HG02763 (cell line): Measurements from ENCODE around the gene DMC1.
"Not testable (repeated sequence)": the region's sequence is repeated elsewhere in the genome, so short reads cannot be mapped to it uniquely, and the experiment has no call there.

Experiments
- ATAC-seq: cut with Tn5 transposase; IDR thresholded peaks from one replicate; pipeline ENCODE4 v1.9.1; 2021; ENCODE audit warnings: mild to moderate bottlenecking, moderate library complexity; ENCODE audit not compliant: unreplicated experiment

The DMC1 gene

DNA sequence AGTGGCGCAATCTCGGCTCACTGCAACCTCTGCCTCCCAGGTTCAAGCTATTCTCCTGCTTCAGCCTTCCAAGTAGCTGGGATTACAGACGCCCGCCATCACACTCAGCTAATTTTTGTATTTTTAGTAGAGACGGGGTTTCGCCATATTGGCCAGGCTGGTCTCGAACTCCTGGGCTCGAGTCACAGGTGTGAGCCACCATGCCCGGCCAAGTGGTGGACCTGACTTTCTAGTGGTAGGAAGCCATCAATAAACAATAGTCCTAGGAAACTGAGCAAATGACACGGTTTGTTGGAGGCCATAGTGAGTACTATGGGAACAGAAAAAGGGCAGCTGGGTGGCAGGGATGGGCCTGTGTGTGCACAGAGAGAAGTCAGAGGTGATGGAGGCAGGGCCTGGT, 99.8 kb downstream of the DMC1 start:
- not testable (repeated sequence) for ATAC-seq

DNA sequence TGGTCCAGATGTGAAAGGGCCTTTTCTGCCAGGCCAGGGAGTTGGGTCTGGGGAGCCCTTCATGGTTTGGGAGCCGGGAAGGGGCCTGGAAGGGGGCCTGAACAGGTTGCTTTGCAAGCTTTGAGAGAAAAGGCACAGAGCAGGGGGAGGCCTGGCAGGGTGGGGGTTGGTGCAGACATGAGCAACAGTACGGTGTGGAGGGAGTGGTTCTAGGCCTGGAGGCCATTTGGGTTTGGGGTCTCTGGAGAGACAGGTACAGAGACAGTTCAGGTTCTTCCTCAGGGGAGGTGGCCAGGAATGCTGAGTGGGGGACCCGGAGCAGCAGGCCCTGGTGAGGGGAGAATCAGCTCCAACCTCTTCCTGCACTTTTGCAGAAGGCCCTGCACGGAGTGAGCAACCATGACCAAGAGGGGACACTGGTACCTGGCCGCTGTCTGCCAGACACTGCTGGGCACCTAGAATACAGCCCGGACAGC, 100.6 kb downstream of the DMC1 start:
- ATAC-seq = no peak
